ENCODE data around the gene RNF44. TPM values are rescaled to one million over a fixed set of nuclear protein-coding genes. Genes with fewer than 3 reads are reported as not detected.

Gene RNF44
- total RNA-seq: 24.1 TPM

DNA sequence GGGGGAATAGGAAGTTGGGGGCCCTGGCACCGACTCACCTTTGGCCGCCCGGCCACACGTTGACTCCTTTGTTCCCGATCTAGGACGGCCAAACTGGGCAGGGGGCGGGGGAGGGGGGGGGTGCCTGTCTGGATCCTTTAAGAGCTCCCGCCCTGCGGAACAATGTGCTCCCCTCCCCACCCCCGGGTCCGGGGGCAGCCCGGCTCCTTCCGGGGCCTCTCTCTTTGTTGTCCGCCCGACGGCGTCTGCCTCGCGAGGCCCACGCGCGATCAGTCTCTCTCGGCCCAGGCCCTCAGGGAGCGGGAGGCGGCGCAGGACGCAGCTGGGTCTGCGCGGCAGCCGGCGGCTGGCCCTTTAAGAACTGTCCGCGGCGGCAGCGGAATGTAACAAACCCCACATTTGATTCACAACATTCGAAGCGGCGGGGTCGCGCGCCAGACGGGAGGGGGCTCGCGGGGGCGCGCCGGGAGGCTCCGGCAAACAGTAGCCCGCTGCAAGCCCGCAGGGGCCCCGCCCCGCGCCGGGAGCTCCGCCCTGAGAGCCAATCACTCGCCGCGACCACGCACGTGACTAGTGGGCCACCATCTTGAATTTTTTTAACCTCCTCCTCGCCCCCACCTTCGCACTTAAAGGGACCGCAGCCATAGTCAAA is at the start of gene RNF44:
TSS of gene RNF44 (minus strand) at position 501 of the 652 bp plus-strand sequence. CDS start 4,930 bp downstream, outside the sequence.
- no peaks in the 10 kb centered on the region for H3K9me3 ChIP-seq
- H3K4me3 ChIP-seq: peak within 1 kb of the TSS; percentile 76 to 85
- H3K4me1 ChIP-seq: peaks cover 10 to 39% of the 10 kb centered on the region in 2 donors
- peak; percentile 95 to 99 for DNase-seq (ENCODE audit: low spot score in 2 of 2)
- H3K36me3 ChIP-seq: peaks cover 2 to 5% of the 10 kb centered on the region in 2 donors
- TF ChIP-seq, protein P1, sequence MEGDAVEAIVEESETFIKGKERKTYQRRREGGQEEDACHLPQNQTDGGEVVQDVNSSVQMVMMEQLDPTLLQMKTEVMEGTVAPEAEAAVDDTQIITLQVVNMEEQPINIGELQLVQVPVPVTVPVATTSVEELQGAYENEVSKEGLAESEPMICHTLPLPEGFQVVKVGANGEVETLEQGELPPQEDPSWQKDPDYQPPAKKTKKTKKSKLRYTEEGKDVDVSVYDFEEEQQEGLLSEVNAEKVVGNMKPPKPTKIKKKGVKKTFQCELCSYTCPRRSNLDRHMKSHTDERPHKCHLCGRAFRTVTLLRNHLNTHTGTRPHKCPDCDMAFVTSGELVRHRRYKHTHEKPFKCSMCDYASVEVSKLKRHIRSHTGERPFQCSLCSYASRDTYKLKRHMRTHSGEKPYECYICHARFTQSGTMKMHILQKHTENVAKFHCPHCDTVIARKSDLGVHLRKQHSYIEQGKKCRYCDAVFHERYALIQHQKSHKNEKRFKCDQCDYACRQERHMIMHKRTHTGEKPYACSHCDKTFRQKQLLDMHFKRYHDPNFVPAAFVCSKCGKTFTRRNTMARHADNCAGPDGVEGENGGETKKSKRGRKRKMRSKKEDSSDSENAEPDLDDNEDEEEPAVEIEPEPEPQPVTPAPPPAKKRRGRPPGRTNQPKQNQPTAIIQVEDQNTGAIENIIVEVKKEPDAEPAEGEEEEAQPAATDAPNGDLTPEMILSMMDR (IDR thresholded peaks at IDR 0.05): no peak
- peak within 1 kb of the TSS; percentile 91 to 97 for H3K27ac ChIP-seq
- intact Hi-C loops (cut with DNase I): loop anchor here (1.0 to 5.0 kb wide), 5 partner anchors 89 to 470 kb away; partner anchors contain the start of genes CLTB, FAF2, TSPAN17 and UIMC1
- H3K27me3 ChIP-seq: no peaks in the 10 kb centered on the region

DNA sequence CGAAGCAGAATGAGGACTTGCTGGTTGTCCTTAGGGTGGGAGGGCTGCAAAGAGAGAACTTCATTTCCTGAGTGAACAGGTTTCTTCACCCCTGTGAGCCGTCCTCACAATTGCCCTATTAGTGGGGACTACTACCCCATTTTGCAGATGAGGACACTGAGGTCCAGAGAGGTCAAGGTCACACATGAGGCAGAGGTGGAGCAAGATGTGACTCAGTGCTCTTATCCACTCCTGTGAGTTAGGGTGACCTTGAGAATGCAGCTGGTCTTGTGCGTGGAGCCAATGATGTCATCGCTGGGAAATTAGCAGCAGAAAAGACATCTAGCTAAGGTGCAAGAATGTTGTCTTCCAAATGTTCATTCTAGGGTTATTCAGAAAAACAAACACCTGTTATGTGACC is 45.9 kb upstream of the RNF44 start:
- intact Hi-C loops (cut with DNase I): no loop called here

DNA sequence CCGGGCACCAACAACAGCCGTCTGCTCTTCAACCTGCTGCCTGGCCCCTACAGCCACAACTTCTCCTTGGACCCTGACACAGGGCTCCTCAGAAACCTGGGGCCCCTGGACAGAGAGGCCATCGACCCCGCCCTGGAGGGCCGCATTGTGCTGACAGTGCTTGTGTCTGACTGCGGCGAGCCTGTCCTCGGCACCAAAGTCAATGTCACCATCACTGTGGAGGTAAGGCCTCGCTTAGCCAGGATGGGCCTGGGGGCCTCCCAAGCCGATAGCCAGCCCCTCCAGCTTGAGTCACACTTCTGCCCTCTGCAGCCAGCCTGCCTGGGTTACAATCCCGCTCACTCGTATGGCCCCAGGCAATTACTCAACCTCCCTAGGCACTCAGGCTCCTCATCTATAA is 44.2 kb upstream of the RNF44 start:
- no peaks in the 10 kb centered on the region for H3K4me1 ChIP-seq
- DNase-seq (ENCODE audit: low spot score in 2 of 2): no peak
- H3K36me3 ChIP-seq: no peaks in the 10 kb centered on the region
- TF ChIP-seq, protein P1 (IDR thresholded peaks at IDR 0.05): no peak
- no peak overlapping the region for H3K27ac ChIP-seq
- H3K4me3 ChIP-seq: no peak overlapping the region
- intact Hi-C loops (cut with DNase I): no loop called here
- H3K27me3 ChIP-seq: no peaks in the 10 kb centered on the region
- peaks cover 12 to 17% of the 10 kb centered on the region in 2 donors for H3K9me3 ChIP-seq

More for the DNA sequence above, 45.9 kb upstream of the RNF44 start:
- no peaks in the 10 kb centered on the region for H3K4me1 ChIP-seq
- no peaks in the 10 kb centered on the region for H3K36me3 ChIP-seq
- H3K27ac ChIP-seq: no peak overlapping the region
- TF ChIP-seq, protein P1 (IDR thresholded peaks at IDR 0.05): no peak
- H3K9me3 ChIP-seq: peaks cover 12 to 17% of the 10 kb centered on the region in 2 donors
- no peaks in the 10 kb centered on the region for H3K27me3 ChIP-seq
- H3K4me3 ChIP-seq: no peak overlapping the region
- no peak for DNase-seq (ENCODE audit: low spot score in 2 of 2)

DNA sequence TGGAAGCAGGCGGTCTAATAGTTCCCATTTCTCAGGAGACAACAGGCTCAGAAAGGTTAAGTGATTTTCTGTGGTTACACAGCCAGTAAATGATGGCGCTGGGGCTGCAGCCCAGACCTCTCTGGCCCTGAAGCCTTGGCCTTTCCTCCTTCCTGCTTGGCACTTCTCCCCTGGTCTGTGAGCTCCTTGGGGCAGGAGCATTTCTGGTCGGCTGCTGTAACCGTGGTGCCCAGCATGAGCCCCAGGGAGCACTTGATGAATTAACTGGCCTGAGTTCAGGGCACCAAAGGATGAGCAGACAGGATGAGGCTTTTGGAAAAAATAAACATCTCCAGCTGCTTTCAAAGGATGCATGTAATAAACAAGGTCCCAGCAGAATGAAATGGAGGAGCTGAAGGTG is 42.1 kb upstream of the RNF44 start:
- no peaks in the 10 kb centered on the region for H3K4me1 ChIP-seq
- intact Hi-C loops (cut with DNase I): no loop called here
- no peak overlapping the region for H3K27ac ChIP-seq
- DNase-seq (ENCODE audit: low spot score in 2 of 2): no peak
- no peaks in the 10 kb centered on the region for H3K27me3 ChIP-seq
- H3K4me3 ChIP-seq: no peak overlapping the region
- no peaks in the 10 kb centered on the region for H3K36me3 ChIP-seq
- TF ChIP-seq, protein P1 (IDR thresholded peaks at IDR 0.05): no peak
- H3K9me3 ChIP-seq: peaks cover 0 to 2% of the 10 kb centered on the region in 2 donors

DNA sequence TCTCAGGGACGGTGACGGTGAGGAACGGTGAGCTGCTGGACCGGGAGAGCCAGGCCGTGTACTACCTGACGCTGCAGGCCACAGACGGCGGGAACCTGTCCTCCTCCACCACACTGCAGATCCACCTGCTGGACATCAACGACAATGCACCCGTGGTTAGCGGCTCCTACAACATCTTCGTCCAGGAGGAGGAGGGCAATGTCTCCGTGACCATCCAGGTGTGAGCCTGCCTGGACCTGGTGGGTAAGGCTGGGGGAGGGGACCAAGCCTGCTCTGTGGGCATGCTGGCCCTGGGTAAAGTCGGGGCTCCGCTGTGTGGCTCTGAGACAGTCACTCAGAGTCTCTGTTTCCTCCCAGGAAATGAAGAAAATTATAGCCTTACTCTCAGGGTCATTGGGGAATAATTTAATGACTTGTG is 41.2 kb upstream of the RNF44 start:
- Histone ChIP-seq H3K9me3 (no peaks in the 10 kb centered on the region), H3K4me3 (no peak overlapping the region), H3K27ac (no peak overlapping the region), H3K36me3 (no peaks in the 10 kb centered on the region), H3K27me3 (no peaks in the 10 kb centered on the region), H3K4me1 (no peaks in the 10 kb centered on the region)
- TF ChIP-seq, protein P1 (IDR thresholded peaks at IDR 0.05): peak in 2 of 3 experiments; percentile 5 to 19
- no peak for DNase-seq (ENCODE audit: low spot score in 2 of 2)
- intact Hi-C loops (cut with DNase I): no loop called here
